Tibial nerve (tissue), 4 donors: ENCODE measurements around the gene MSANTD1. TPM values are rescaled to one million over a fixed set of nuclear protein-coding genes. Genes with fewer than 3 reads are reported as not detected.

ENCODE experiments used
- DNase-seq, 2 donors: peaks; one replicate each; pipeline ENCODE4 v3.0.0-alpha.2; 2019; ENCODE audit warnings: low spot score in 2 of 2
- H3K27ac ChIP-seq, 4 donors: fragments of 200-600 bp; sonication (generic) in 3 of 4; one replicate each; pipeline ENCODE4 v1.5.1; 2017 to 2019; ENCODE audit warnings: mild to moderate bottlenecking in 1 of 4
- H3K27me3 ChIP-seq, 2 donors: fragments of 200-600 bp; sonication (generic) in 1 of 2; one replicate each; pipeline versions ENCODE4 v1.5.1 to v1.6.0; 2017 to 2019
- H3K36me3 ChIP-seq, 3 donors: fragments of 200-600 bp; sonication (generic); one replicate each; pipeline ENCODE4 v1.5.1; 2018 to 2019
- H3K4me1 ChIP-seq, 4 donors: fragments of 200-600 bp; sonication (generic) in 3 of 4; one replicate each; pipeline ENCODE4 v1.5.1; 2017 to 2019
- H3K4me3 ChIP-seq, 4 donors: fragments of 200-600 bp; sonication (generic) in 3 of 4; one replicate each; pipeline ENCODE4 v1.5.1; 2017 to 2019; ENCODE audit warnings: mild to moderate bottlenecking in 1 of 4, moderate library complexity in 1 of 4
- H3K9me3 ChIP-seq, 4 donors: fragments of 200-600 bp; sonication (generic) in 3 of 4; one replicate each; pipeline ENCODE4 v1.5.1; 2017 to 2019
- CTCF ChIP-seq, 5 experiments: fragments of 200-600 bp in 3 of 5; fragments of 450-650 bp in 2 of 5; sonication (generic) in 3 of 5; IDR thresholded peaks; one replicate each; pipeline ENCODE4 v1.5.1; 2016 to 2019; ENCODE audit warnings: antibody characterized with exemption in 5 of 5, mild to moderate bottlenecking in 3 of 5, moderate library complexity in 2 of 5
- EP300 ChIP-seq, 2 donors: sonication (generic); formaldehyde crosslinking; IDR thresholded peaks; one replicate each; pipeline ENCODE4 v1.6.1; 2017; ENCODE audit warnings: antibody characterized with exemption in 2 of 2, mild to moderate bottlenecking in 1 of 2
- POLR2A ChIP-seq, 2 donors: fragments of 450-650 bp; IDR thresholded peaks; one replicate each; pipeline ENCODE4 v1.6.1; 2017; ENCODE audit warnings: antibody characterized with exemption in 2 of 2, mild to moderate bottlenecking in 2 of 2, moderate library complexity in 2 of 2
- WGBS, 2 donors: methylation state at CpG; one replicate each; pipeline ENCODE4 v1.1.5; 2018; 5-methylcytosine and 5-hydroxymethylcytosine counted together
- total RNA-seq, 4 donors: library from RNA; depleted of rRNA; stranded (reverse); fragments of >200 nt; gene quantifications; one replicate each; pipeline ENCODE4 v1.1.0, GENCODE V29; 2016

Gene MSANTD1
- total RNA-seq, 4 donors from 2014 or later = 1.2 to 2.0 (median 1.4) TPM

DNA sequence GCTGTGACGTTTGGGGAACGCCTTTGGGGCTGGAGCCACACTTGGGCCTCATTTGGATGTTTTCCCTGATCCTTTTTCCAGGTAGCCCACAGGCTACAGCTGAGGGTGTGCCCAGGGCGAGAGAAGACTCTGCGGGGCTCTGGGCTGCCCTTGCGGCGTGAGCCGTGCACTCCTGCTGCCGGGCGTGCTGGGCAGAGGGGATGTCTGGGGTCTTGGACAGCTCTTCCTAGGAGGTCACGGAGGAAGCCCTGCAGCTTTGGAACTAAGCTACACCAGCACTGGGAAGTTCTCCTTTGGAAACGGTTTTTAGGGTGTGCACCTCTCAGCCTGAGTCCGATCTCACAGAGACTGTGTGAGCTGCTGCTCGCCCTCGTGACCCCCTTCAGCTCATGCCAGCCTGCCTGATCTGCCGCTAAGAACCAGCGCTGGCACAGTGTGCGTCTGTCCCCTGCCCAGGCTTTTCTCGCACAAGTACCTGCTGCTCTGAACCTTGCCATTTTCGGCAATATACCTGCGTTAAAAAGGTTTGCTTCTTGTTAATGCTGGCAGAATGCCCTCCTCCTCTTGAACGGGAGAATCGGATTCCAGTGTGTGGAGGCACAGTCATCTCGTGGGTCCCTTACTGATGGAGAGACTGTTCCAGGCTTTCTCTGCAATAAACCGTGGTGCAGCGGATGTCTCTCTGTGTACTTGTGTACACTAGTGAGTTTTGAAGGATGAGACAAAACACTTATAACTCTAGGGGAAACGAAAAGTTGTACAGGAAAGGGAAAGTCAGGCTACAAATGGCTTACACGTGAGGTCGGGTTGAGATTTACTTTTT, 14.3 kb downstream of the MSANTD1 start:
- DNase-seq = no peak
- no peaks in the 10 kb centered on the region for H3K9me3 ChIP-seq
- 79 to 82% methylated on average over 23 to 28 of the region's 28 CpGs for WGBS, 2 donors
- no peaks in the 10 kb centered on the region for H3K27me3 ChIP-seq
- H3K4me1 ChIP-seq = no peaks in the 10 kb centered on the region
- no peak overlapping the region for H3K4me3 ChIP-seq
- H3K27ac ChIP-seq = no peak overlapping the region
- TF ChIP-seq POLR2A (IDR thresholded peaks at IDR 0.05) (no peak), CTCF (IDR thresholded peaks at IDR 0.05) (no peak), EP300 (IDR thresholded peaks at IDR 0.05) (no peak)
- H3K36me3 ChIP-seq = peaks cover 0 to 3% (median 0%) of the 10 kb centered on the region in 3 donors

GRCh38 chr4:3263876-3264193, 14.9 kb downstream of the MSANTD1 start:
- H3K27ac ChIP-seq = no peak overlapping the region
- H3K4me3 ChIP-seq = no peak overlapping the region
- no peak for DNase-seq
- H3K4me1 ChIP-seq = no peaks in the 10 kb centered on the region
- H3K27me3 ChIP-seq = no peaks in the 10 kb centered on the region
- H3K9me3 ChIP-seq = no peaks in the 10 kb centered on the region
- peaks cover 0 to 3% (median 0%) of the 10 kb centered on the region in 3 donors for H3K36me3 ChIP-seq
- 76% methylated on average over 6 of the region's 6 CpGs for WGBS, 2 donors
- TF ChIP-seq EP300 (IDR thresholded peaks at IDR 0.05) = no peak
- TF ChIP-seq POLR2A (IDR thresholded peaks at IDR 0.05) = no peak
- TF ChIP-seq CTCF (IDR thresholded peaks at IDR 0.05) = no peak

DNA sequence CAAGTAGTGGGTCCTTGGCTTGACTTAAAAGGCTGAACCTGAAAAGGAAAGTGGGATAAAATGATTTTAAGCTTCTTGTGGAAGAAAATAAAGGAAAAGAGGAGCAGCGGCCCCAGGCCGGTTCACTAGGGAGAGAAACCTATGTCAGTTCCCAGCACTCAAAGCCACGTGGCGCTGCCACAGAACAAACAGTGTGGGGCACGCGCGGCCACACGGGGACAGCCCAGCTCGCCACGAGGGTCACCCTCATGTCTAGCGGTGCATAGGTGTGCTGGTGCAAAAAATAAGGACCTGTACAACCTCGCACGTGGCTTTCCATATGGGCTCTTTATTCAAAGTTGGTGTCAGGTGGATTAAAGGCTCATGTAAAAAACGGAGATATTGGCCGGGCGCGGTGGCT, 17.1 kb downstream of the MSANTD1 start:
- WGBS, 2 donors = 93 to 95% methylated on average over 17 of the region's 17 CpGs
- TF ChIP-seq EP300 (IDR thresholded peaks at IDR 0.05) (no peak), CTCF (IDR thresholded peaks at IDR 0.05) (no peak), POLR2A (IDR thresholded peaks at IDR 0.05) (no peak)
- H3K4me3 ChIP-seq = no peak overlapping the region
- H3K9me3 ChIP-seq = no peaks in the 10 kb centered on the region
- DNase-seq = no peak
- no peaks in the 10 kb centered on the region for H3K27me3 ChIP-seq
- peaks cover 0 to 6% (median 0%) of the 10 kb centered on the region in 4 donors for H3K4me1 ChIP-seq
- H3K36me3 ChIP-seq = peaks cover 0 to 3% (median 0%) of the 10 kb centered on the region in 3 donors
- no peak overlapping the region for H3K27ac ChIP-seq

GRCh38 chr4:3267576-3268394, 18.8 kb downstream of the MSANTD1 start:
- peaks cover 0 to 6% (median 0%) of the 10 kb centered on the region in 4 donors for H3K4me1 ChIP-seq
- DNase-seq = no peak
- peaks cover 0 to 3% (median 0%) of the 10 kb centered on the region in 3 donors for H3K36me3 ChIP-seq
- no peak overlapping the region for H3K27ac ChIP-seq
- TF ChIP-seq EP300 (IDR thresholded peaks at IDR 0.05) (no peak), CTCF (IDR thresholded peaks at IDR 0.05) (no peak), POLR2A (IDR thresholded peaks at IDR 0.05) (no peak)
- no peaks in the 10 kb centered on the region for H3K9me3 ChIP-seq
- H3K4me3 ChIP-seq = no peak overlapping the region
- 69 to 73% methylated on average over 18 of the region's 18 CpGs for WGBS, 2 donors
- no peaks in the 10 kb centered on the region for H3K27me3 ChIP-seq
